K562 treated with DMSO at 1 percent for 48 hours (cell line): ENCODE measurements around the gene GPR18. TPM values are rescaled to one million over a fixed set of nuclear protein-coding genes. Genes with fewer than 3 reads are reported as not detected.

Source experiments
- total RNA-seq: library from RNA; unstranded; fragments of 300-600 nt; gene quantifications from 2 replicates; pipeline ENCODE4 v1.2.3, GENCODE V29; 2022; ENCODE audit warnings: low replicate concordance; ENCODE audit errors: extremely low read depth

Gene GPR18
- total RNA-seq = not detected in 2 replicates

DNA sequence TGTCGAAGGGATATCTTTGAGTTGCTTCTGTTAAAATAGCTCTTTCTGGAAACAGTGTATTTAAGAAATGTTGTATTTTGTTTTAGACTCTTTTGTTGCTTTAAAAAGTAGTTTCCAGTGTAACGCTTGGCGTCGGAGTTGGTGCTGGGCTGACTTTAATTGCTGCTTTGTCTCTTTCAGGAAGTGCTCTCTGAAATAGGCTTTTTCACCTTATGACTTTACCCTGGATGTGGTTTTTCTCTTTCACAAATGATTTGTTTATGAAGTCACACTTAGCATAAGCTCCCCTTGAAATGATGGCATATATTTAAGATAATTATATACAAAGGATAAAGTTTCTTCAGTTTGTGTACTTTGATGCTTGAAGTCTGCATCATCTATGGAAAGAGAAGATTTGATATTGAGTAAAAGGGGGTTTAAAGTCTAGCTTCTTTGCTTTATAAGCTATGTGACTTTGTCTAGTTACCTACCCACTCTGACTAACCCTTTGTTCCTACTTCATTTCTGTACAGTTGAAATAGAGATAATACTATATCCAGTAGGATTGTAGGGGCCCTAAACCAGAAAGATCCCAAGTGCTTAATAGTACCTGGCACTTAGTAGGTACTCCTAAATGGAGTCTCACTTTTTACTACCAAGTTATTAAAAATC is at the start of gene GPR18:
Gene GPR18 (minus strand): TSS at position 170 of the 651 bp plus-strand sequence. CDS start 2,507 bp downstream, outside the sequence.

DNA sequence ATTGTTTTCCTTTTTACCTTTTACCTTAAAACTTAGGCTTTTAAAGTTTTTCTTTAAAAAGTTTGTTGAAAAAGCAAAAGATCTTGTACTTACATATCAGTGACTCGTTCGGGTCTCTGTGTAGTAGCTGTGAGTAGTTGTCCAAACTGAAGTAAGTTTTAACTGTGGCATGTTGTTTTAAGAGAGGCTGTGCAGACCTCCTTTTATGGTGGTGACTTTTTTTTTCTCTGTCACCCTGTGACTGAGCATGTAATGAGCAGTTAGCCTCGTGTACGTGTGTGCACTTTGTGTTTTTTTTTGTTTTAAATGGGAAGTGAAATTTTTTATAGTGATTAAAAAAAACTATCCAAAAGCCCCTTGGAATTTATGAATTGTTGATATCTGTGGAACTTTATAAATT is 49.1 kb upstream of the GPR18 start, which contains the start of gene GPR183:
Gene GPR183 (minus strand): TSS at position 153 of the 400 bp plus-strand sequence. CDS start 11,254 bp downstream, outside the sequence.

Other genes with a start within 250 kb of the GPR18 start
- gene UBAC2, start 57.5 kb downstream of the GPR18 start, total RNA-seq = not detected in 2 replicates
- gene GPR183, start 49.0 kb upstream of the GPR18 start, total RNA-seq = not detected in 2 replicates
- gene TM9SF2, start 243.1 kb upstream of the GPR18 start, total RNA-seq = not detected in 2 replicates